ENCODE data around the gene CAMK2B. TPM values are rescaled to one million over a fixed set of nuclear protein-coding genes. Genes with fewer than 3 reads are reported as not detected.

Gene CAMK2B
- polyA plus RNA-seq, 1 donor (not counting 4 experiments of a cell fraction or from before 2014, with no cell fraction given), result 0.25 TPM

GRCh38 chr7:44242091-44242490, 83.3 kb downstream of the CAMK2B start:
- peaks cover 2% of the 10 kb centered on the region for H3K9me1 ChIP-seq (ENCODE audit: control insufficient read depth, extremely low read depth, insufficient read depth, low read length)
- no peaks in the 10 kb centered on the region for H3K79me2 ChIP-seq (ENCODE audit: control insufficient read depth, insufficient read depth, low read length)
- DNase-seq (ENCODE audit: low read depth, low spot score), result no peak
- H4K20me1 ChIP-seq (ENCODE audit: control insufficient read depth, extremely low read depth, insufficient read depth, low read length), result no peaks in the 10 kb centered on the region
- H3K27ac ChIP-seq (ENCODE audit: control insufficient read depth, insufficient read depth, low read length), result no peak overlapping the region
- no peaks in the 10 kb centered on the region for H3K36me3 ChIP-seq (ENCODE audit: control insufficient read depth in 2 of 2, extremely low read depth in 1 of 2, insufficient read depth in 2 of 2, low read length in 2 of 2)
- no peak overlapping the region for H3K4me3 ChIP-seq (ENCODE audit: control insufficient read depth in 2 of 3, extremely low read depth in 1 of 3, insufficient read depth in 2 of 3, low read depth in 1 of 3, low read length in 3 of 3)
- no peaks in the 10 kb centered on the region for H3K9me3 ChIP-seq (ENCODE audit: control insufficient read depth, low read depth, low read length)
- no peak for FAIRE-seq
- TF ChIP-seq EZH2 (IDR thresholded peaks at IDR 0.05; ENCODE audit: low read length) (no peak), CTCF (optimal IDR thresholded peaks at IDR 0.05 in 1 of 3, IDR thresholded peaks at IDR 0.05 in 1 of 3, conservative IDR thresholded peaks at IDR 0.05 in 1 of 3; ENCODE audit: extremely low read depth in 1 of 3, insufficient read depth in 2 of 3, low read length in 3 of 3) (no peak)
- H3K4me2 ChIP-seq (ENCODE audit: control insufficient read depth, extremely low read depth, insufficient read depth, low read depth, low read length), result no peak overlapping the region
- peaks cover 3% of the 10 kb centered on the region for H3K4me1 ChIP-seq (ENCODE audit: control insufficient read depth, extremely low read depth, insufficient read depth, low read length)
- H3K27me3 ChIP-seq (ENCODE audit: control insufficient read depth, extremely low read depth, insufficient read depth, low read length), result no peaks in the 10 kb centered on the region
- dilution Hi-C loops (cut with MboI; ENCODE audit: extremely low pct_ligation_motif_present, low sequenced_read_pairs), result no loop called here
- H3K9ac ChIP-seq (ENCODE audit: control insufficient read depth, extremely low read depth, insufficient read depth, low read length), result no peak overlapping the region
- no peak overlapping the region for H2AFZ ChIP-seq (ENCODE audit: control insufficient read depth, low read length)

- Histone ChIP-seq H3K4me1 (ENCODE audit: control insufficient read depth, extremely low read depth, insufficient read depth, low read length) (peaks cover 3% of the 10 kb centered on the region), H3K79me2 (ENCODE audit: control insufficient read depth, insufficient read depth, low read length) (no peaks in the 10 kb centered on the region), H3K27me3 (ENCODE audit: control insufficient read depth, extremely low read depth, insufficient read depth, low read length) (no peaks in the 10 kb centered on the region), H3K9me1 (ENCODE audit: control insufficient read depth, extremely low read depth, insufficient read depth, low read length) (no peaks in the 10 kb centered on the region), H3K4me3 (ENCODE audit: control insufficient read depth in 2 of 3, extremely low read depth in 1 of 3, insufficient read depth in 2 of 3, low read depth in 1 of 3, low read length in 3 of 3) (peak overlapping the region in 1 of 3 experiments; percentile 23), H3K9me3 (ENCODE audit: control insufficient read depth, low read depth, low read length) (no peaks in the 10 kb centered on the region), H4K20me1 (ENCODE audit: control insufficient read depth, extremely low read depth, insufficient read depth, low read length) (no peaks in the 10 kb centered on the region), H3K36me3 (ENCODE audit: control insufficient read depth in 2 of 2, extremely low read depth in 1 of 2, insufficient read depth in 2 of 2, low read length in 2 of 2) (no peaks in the 10 kb centered on the region), H2AFZ (ENCODE audit: control insufficient read depth, low read length) (peak overlapping the region; percentile 83), H3K9ac (ENCODE audit: control insufficient read depth, extremely low read depth, insufficient read depth, low read length) (no peak overlapping the region), H3K27ac (ENCODE audit: control insufficient read depth, insufficient read depth, low read length) (no peak overlapping the region), H3K4me2 (ENCODE audit: control insufficient read depth, extremely low read depth, insufficient read depth, low read depth, low read length) (peak overlapping the region; percentile 78)
- DNase-seq (ENCODE audit: low read depth, low spot score) (no peak), FAIRE-seq (peak; percentile 82)
- TF ChIP-seq CTCF (optimal IDR thresholded peaks at IDR 0.05 in 1 of 3, IDR thresholded peaks at IDR 0.05 in 1 of 3, conservative IDR thresholded peaks at IDR 0.05 in 1 of 3; ENCODE audit: extremely low read depth in 1 of 3, insufficient read depth in 2 of 3, low read length in 3 of 3) (peak in 2 of 3 experiments; percentile 78 to 88), EZH2 (IDR thresholded peaks at IDR 0.05; ENCODE audit: low read length) (no peak)
- dilution Hi-C loops (cut with MboI; ENCODE audit: extremely low pct_ligation_motif_present, low sequenced_read_pairs), result no loop called here
Measured at GRCh38 chr7:44240983-44241510, 84.3 kb downstream of the CAMK2B start.
